ENCODE measurements around the gene SRGAP2.
"Not testable (repeated sequence)": the region's sequence is repeated elsewhere in the genome, so short reads cannot be mapped to it uniquely, and the experiment has no call there.

- not testable (repeated sequence) for TF ChIP-seq EZH2 (IDR thresholded peaks at IDR 0.05; ENCODE audit: borderline replicate concordance, low read length)
- peak; percentile 4 to 32 for TF ChIP-seq CTCF (conservative IDR thresholded peaks at IDR 0.05 in 1 of 2, IDR thresholded peaks at IDR 0.05 in 1 of 2; ENCODE audit: extremely low read depth in 1 of 2, insufficient read depth in 1 of 2, low read depth in 1 of 2, low read length in 2 of 2)
Observed at GRCh38 chr1:206174182-206174868, 29.0 kb upstream of the SRGAP2 start.
